ENCODE measurements around the gene NKAIN1. TPM values are rescaled to one million over a fixed set of nuclear protein-coding genes. Genes with fewer than 3 reads are reported as not detected.
"Not testable (repeated sequence)": the region's sequence is repeated elsewhere in the genome, so short reads cannot be mapped to it uniquely, and the experiment has no call there.

NKAIN1 gene
- total and polyA plus RNA-seq, 9 donors: 0.05 to 1.2 (median 0.23) TPM

- no peaks in the 10 kb centered on the region for H3K4me1 ChIP-seq (ENCODE audit: insufficient read depth)
- no peaks in the 10 kb centered on the region for H3K27me3 ChIP-seq
- DNase-seq: no peak
- no peak overlapping the region for H3K4me3 ChIP-seq
- 23 to 51% (median 41%) methylated on average over 3 of the region's 3 CpGs for WGBS, 3 donors
- H3K27ac ChIP-seq: no peak overlapping the region
- H3K9me3 ChIP-seq: no peaks in the 10 kb centered on the region
- intact Hi-C loops (cut with DNase I): no loop called here
- no peaks in the 10 kb centered on the region for H3K36me3 ChIP-seq
- TF ChIP-seq CTCF (IDR thresholded peaks at IDR 0.05) (no peak), EP300 (IDR thresholded peaks at IDR 0.05) (no peak), POLR2A (IDR thresholded peaks at IDR 0.05) (no peak)
These were observed 32.7 kb upstream of the NKAIN1 start for GRCh38 chr1:31272369-31272768.

- DNase-seq: no peak
- H3K4me3 ChIP-seq: no peak overlapping the region
- TF ChIP-seq POLR2A (IDR thresholded peaks at IDR 0.05): no peak
- no peak for TF ChIP-seq EP300 (IDR thresholded peaks at IDR 0.05)
- TF ChIP-seq CTCF (IDR thresholded peaks at IDR 0.05): no peak
- WGBS, 3 donors: 87 to 93% (median 88%) methylated on average over 2 of the region's 2 CpGs
- peaks cover 4% of the 10 kb centered on the region for H3K4me1 ChIP-seq (ENCODE audit: insufficient read depth)
- intact Hi-C loops (cut with DNase I): no loop called here
- no peaks in the 10 kb centered on the region for H3K36me3 ChIP-seq
- no peaks in the 10 kb centered on the region for H3K27me3 ChIP-seq
- no peaks in the 10 kb centered on the region for H3K9me3 ChIP-seq
- H3K27ac ChIP-seq: no peak overlapping the region
These were observed 26.9 kb upstream of the NKAIN1 start for GRCh38 chr1:31266547-31266946.

GRCh38 chr1:31264790-31265386, 25.2 kb upstream of the NKAIN1 start:
- peaks cover 4% of the 10 kb centered on the region for H3K4me1 ChIP-seq (ENCODE audit: insufficient read depth)
- H3K4me3 ChIP-seq: no peak overlapping the region
- WGBS, 3 donors: 89 to 96% (median 95%) methylated on average over 1 of the region's 1 CpG
- intact Hi-C loops (cut with DNase I): no loop called here
- no peak for DNase-seq
- TF ChIP-seq CTCF (IDR thresholded peaks at IDR 0.05) (no peak), POLR2A (IDR thresholded peaks at IDR 0.05) (no peak), EP300 (IDR thresholded peaks at IDR 0.05) (no peak)
- H3K36me3 ChIP-seq: no peaks in the 10 kb centered on the region
- no peaks in the 10 kb centered on the region for H3K27me3 ChIP-seq
- H3K9me3 ChIP-seq: no peaks in the 10 kb centered on the region
- no peak overlapping the region for H3K27ac ChIP-seq

GRCh38 chr1:31263408-31263807, 23.7 kb upstream of the NKAIN1 start:
- Histone ChIP-seq H3K36me3 (no peaks in the 10 kb centered on the region), H3K4me1 (ENCODE audit: insufficient read depth) (peaks cover 4% of the 10 kb centered on the region), H3K27me3 (no peaks in the 10 kb centered on the region), H3K27ac (no peak overlapping the region), H3K9me3 (no peaks in the 10 kb centered on the region), H3K4me3 (no peak overlapping the region)
- TF ChIP-seq EP300 (IDR thresholded peaks at IDR 0.05) (no peak), POLR2A (IDR thresholded peaks at IDR 0.05) (no peak), CTCF (IDR thresholded peaks at IDR 0.05) (no peak)
- DNase-seq: no peak
- WGBS, 3 donors: 97% methylated on average over 3 of the region's 3 CpGs
- intact Hi-C loops (cut with DNase I): no loop called here

- intact Hi-C loops (cut with DNase I); H3K4me1 ChIP-seq (ENCODE audit: insufficient read depth): not testable (repeated sequence)
- 86 to 92% (median 86%) methylated on average over 5 of the region's 5 CpGs for WGBS, 3 donors
These were observed 22.7 kb upstream of the NKAIN1 start for GRCh38 chr1:31262393-31262792.

More at GRCh38 chr1:31262393-31262792, 22.7 kb upstream of the NKAIN1 start:
- not testable (repeated sequence) for H3K4me3 ChIP-seq, H3K27me3 ChIP-seq, H3K27ac ChIP-seq, H3K9me3 ChIP-seq, DNase-seq, H3K36me3 ChIP-seq

Data from ovary (tissue), 9 donors.